Measurements from ENCODE around the gene SORBS2. TPM values are rescaled to one million over a fixed set of nuclear protein-coding genes. Genes with fewer than 3 reads are reported as not detected.

The SORBS2 gene
- total and polyA plus RNA-seq, 2 of the 4 experiments (the other 2 are of a cell fraction) = 0.18 TPM; not detected in 1

DNA sequence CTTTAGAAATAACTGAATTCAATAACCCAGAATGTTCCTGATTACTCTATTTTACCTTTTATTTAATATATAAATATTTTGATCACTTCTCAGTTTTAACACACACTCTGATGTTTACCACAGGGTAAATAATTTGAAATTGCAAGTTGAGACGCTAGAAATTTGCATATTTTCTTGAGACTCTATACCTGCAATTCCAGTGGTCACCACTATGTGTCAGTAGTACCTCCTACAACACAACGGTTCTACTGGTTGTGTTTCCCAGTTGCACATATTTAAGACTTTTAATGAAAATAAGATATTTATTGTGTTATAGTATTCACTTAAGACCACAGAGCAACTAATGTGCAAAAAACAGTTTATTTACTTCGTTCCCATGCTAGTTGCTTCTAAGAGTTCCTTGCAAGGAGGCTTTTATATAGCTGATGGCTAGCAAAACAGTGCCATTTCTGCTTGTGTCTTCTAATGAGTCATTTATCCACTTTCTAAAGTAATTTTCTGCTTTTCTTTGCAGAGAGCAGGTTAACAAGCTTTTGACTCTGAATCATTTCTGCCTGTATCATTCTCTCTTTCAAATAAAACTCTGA is 177.8 kb downstream of the SORBS2 start:
- Histone ChIP-seq H2BK5ac (ENCODE audit: low read depth, low read length, poor library complexity, severe bottlenecking) (no peak overlapping the region), H2BK15ac (ENCODE audit: low read depth, low read length) (no peak overlapping the region), H3K36me3 (ENCODE audit: control insufficient read depth, insufficient read depth, low read length) (no peaks in the 10 kb centered on the region), H4K5ac (ENCODE audit: low read depth, low read length) (no peak overlapping the region), H3K27ac (ENCODE audit: insufficient read depth, low read length) (no peak overlapping the region), H3K4me1 (ENCODE audit: control insufficient read depth, insufficient read depth, low read length) (peaks cover 3% of the 10 kb centered on the region; the same call in 1 of the 2 replicates), H3K23ac (ENCODE audit: low read depth, low read length) (no peak overlapping the region), H3K4me3 (ENCODE audit: insufficient read depth, low read depth, low read length) (no peak overlapping the region), H3K4ac (ENCODE audit: low read depth, low read length) (no peak overlapping the region), H4K8ac (ENCODE audit: low read depth in 2 of 2, low read length in 2 of 2) (no peak overlapping the region), H3K18ac (ENCODE audit: low read depth, low read length) (no peak overlapping the region), H3K14ac (replicated peaks; ENCODE audit: low read depth, low read length) (no peak overlapping the region), H4K91ac (ENCODE audit: insufficient read depth, low read depth, low read length) (no peak overlapping the region), H2AK5ac (ENCODE audit: low read depth, low read length) (no peak overlapping the region), H4K20me1 (ENCODE audit: insufficient read depth, low read length) (no peaks in the 10 kb centered on the region), H2BK20ac (ENCODE audit: low read depth, low read length) (no peak overlapping the region), H3K79me1 (ENCODE audit: low read depth in 1 of 2, low read length in 2 of 2) (no peaks in the 10 kb centered on the region), H2AK9ac (replicated peaks; ENCODE audit: low read depth, low read length, poor library complexity) (no peak overlapping the region), H3K56ac (ENCODE audit: extremely low read depth, insufficient read depth, low read length) (no peak overlapping the region), H2AFZ (replicated peaks; ENCODE audit: low read length, poor library complexity) (no peak overlapping the region), H3K9me1 (ENCODE audit: insufficient read depth, low read length) (no peaks in the 10 kb centered on the region), H3K4me2 (ENCODE audit: low read depth, low read length) (no peak overlapping the region), H2BK120ac (ENCODE audit: low read depth, low read length) (no peak overlapping the region), H3K9me3 (ENCODE audit: control insufficient read depth, insufficient read depth, low read length) (no peaks in the 10 kb centered on the region), H3K27me3 (ENCODE audit: control insufficient read depth, insufficient read depth, low read length) (peaks cover 19% of the 10 kb centered on the region), H3K9ac (ENCODE audit: low read depth, low read length) (no peak overlapping the region)
- WGBS, 2 experiments (ENCODE audit: extremely low coverage in 2 of 2, insufficient read length in 1 of 2) = no CpG with 5 or more reads among the region's 3 CpGs
- DNase-seq = peak; percentile 7
- in situ Hi-C loops (cut with MboI; ENCODE audit: low sequenced_read_pairs) = no loop called here
- dilution Hi-C loops (cut with HindIII; ENCODE audit: low sequenced_read_pairs, unreplicated experiment) = no loop called here
- no peak for ATAC-seq (ENCODE audit: low read depth)
- TF ChIP-seq RFX5 (IDR thresholded peaks at IDR 0.05; ENCODE audit: low read depth, low read length) = no peak
- TF ChIP-seq NFE2L2 (IDR thresholded peaks at IDR 0.05; ENCODE audit: low read depth, low read length) = no peak
- TF ChIP-seq, protein P1, sequence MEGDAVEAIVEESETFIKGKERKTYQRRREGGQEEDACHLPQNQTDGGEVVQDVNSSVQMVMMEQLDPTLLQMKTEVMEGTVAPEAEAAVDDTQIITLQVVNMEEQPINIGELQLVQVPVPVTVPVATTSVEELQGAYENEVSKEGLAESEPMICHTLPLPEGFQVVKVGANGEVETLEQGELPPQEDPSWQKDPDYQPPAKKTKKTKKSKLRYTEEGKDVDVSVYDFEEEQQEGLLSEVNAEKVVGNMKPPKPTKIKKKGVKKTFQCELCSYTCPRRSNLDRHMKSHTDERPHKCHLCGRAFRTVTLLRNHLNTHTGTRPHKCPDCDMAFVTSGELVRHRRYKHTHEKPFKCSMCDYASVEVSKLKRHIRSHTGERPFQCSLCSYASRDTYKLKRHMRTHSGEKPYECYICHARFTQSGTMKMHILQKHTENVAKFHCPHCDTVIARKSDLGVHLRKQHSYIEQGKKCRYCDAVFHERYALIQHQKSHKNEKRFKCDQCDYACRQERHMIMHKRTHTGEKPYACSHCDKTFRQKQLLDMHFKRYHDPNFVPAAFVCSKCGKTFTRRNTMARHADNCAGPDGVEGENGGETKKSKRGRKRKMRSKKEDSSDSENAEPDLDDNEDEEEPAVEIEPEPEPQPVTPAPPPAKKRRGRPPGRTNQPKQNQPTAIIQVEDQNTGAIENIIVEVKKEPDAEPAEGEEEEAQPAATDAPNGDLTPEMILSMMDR (conservative IDR thresholded peaks at IDR 0.05; ENCODE audit: low read depth, low read length) = peak; percentile 33
- no peak for TF ChIP-seq MAFK (IDR thresholded peaks at IDR 0.05; ENCODE audit: low read depth, low read length)
- peak; percentile 8; the same call in 1 of the 2 replicates for TF ChIP-seq SMC3 (IDR thresholded peaks at IDR 0.05; ENCODE audit: low read depth, low read length)
- TF ChIP-seq RAD21 (IDR thresholded peaks at IDR 0.05; ENCODE audit: low read length) = peak; percentile 26; the same call in 1 of the 2 replicates
- POLR2A ChIA-PET (ENCODE audit: unreplicated experiment) = no interaction called here
- intact Hi-C loops (cut with micrococcal nuclease) = loop anchor here (5.0 kb wide), 1 partner anchor 503 kb away; no protein-coding TSS in a partner anchor
- BruUV-seq (replicated peaks) = no TSS peak
- CTCF ChIA-PET = interaction anchor here (1.1 kb wide), 1 partner anchor 387 kb away, joined by 4 read pairs; no protein-coding TSS in a partner anchor

Measured in IMR-90 (cell line).